Liver (tissue), 9 donors: ENCODE results near the gene AHI1. TPM values are rescaled to one million over a fixed set of nuclear protein-coding genes. Genes with fewer than 3 reads are reported as not detected.

ENCODE experiments used
- DNase-seq: peaks from one replicate; pipeline ENCODE4 v3.0.0-alpha.2; 2017; ENCODE audit warnings: low spot score
- H3K27ac ChIP-seq, 2 donors: one replicate each; pipeline ENCODE4 v1.7.0; 2013; ENCODE audit warnings: inconsistent platforms in 2 of 2, low read length in 2 of 2, control low read depth in 1 of 2, low read depth in 1 of 2, mild to moderate bottlenecking in 1 of 2
- H3K27me3 ChIP-seq, 4 donors: one replicate each; pipeline versions ENCODE4 v1.6.1 to v1.7.0; 2013; ENCODE audit warnings: low read length in 3 of 4, inconsistent platforms in 1 of 4, mild to moderate bottlenecking in 1 of 4, moderate library complexity in 1 of 4; ENCODE audit not compliant: control insufficient read depth in 4 of 4, insufficient read depth in 4 of 4
- H3K36me3 ChIP-seq, 4 donors: one replicate each; pipeline versions ENCODE4 v1.6.1 to v1.7.0; 2013; ENCODE audit warnings: low read length in 3 of 4, mild to moderate bottlenecking in 3 of 4, low read depth in 1 of 4, moderate library complexity in 1 of 4; ENCODE audit not compliant: control insufficient read depth in 4 of 4, insufficient read depth in 3 of 4
- H3K4me1 ChIP-seq, 4 donors: one replicate each; pipeline versions ENCODE4 v1.6.1 to v1.7.0; 2013; ENCODE audit warnings: low read length in 3 of 4, mild to moderate bottlenecking in 3 of 4, moderate library complexity in 1 of 4; ENCODE audit not compliant: control insufficient read depth in 4 of 4, insufficient read depth in 4 of 4
- H3K4me3 ChIP-seq, 3 donors: one replicate each; pipeline versions ENCODE4 v1.6.1 to v1.7.0; 2013; ENCODE audit warnings: low read length in 3 of 3, control low read depth in 1 of 3, low read depth in 1 of 3, mild to moderate bottlenecking in 1 of 3
- H3K9ac ChIP-seq, 2 donors: one replicate each; pipeline ENCODE4 v1.7.0; 2013; ENCODE audit warnings: low read length in 2 of 2, mild to moderate bottlenecking in 2 of 2, moderate library complexity in 2 of 2, control low read depth in 1 of 2, low read depth in 1 of 2
- H3K9me3 ChIP-seq, 4 donors: one replicate each; pipeline versions ENCODE4 v1.6.1 to v1.7.0; 2013; ENCODE audit warnings: low read length in 3 of 4; ENCODE audit not compliant: control insufficient read depth in 4 of 4
- EGR1 ChIP-seq, 2 donors: IDR thresholded peaks; 2 replicates each; pipeline ENCODE4 v1.6.1; 2016 to 2018; ENCODE audit warnings: antibody characterized with exemption in 2 of 2, low read depth in 2 of 2
- FOXA1 ChIP-seq: IDR thresholded peaks from 2 replicates; pipeline ENCODE4 v1.6.1; 2016; ENCODE audit warnings: antibody characterized with exemption
- FOXA2 ChIP-seq: IDR thresholded peaks from 2 replicates; pipeline ENCODE4 v1.6.1; 2016; ENCODE audit warnings: antibody characterized with exemption
- GABPA ChIP-seq, 2 donors: IDR thresholded peaks in 1 of 2; conservative IDR thresholded peaks in 1 of 2; 2 replicates each; pipeline ENCODE4 v1.6.1; 2016; ENCODE audit warnings: antibody characterized with exemption in 2 of 2, mild to moderate bottlenecking in 1 of 2, moderate library complexity in 1 of 2
- HNF4G ChIP-seq: IDR thresholded peaks from 2 replicates; pipeline ENCODE4 v1.6.1; 2016; ENCODE audit warnings: antibody characterized with exemption
- JUND ChIP-seq, 2 donors: IDR thresholded peaks; 2 replicates each; pipeline ENCODE4 v1.6.1; 2016; ENCODE audit warnings: antibody characterized with exemption in 2 of 2
- MAX ChIP-seq: IDR thresholded peaks from 2 replicates; pipeline ENCODE4 v1.6.1; 2016; ENCODE audit warnings: antibody characterized with exemption
- NR2F2 ChIP-seq: IDR thresholded peaks from 2 replicates; pipeline ENCODE4 v1.6.1; 2016; ENCODE audit warnings: antibody characterized with exemption
- RAD21 ChIP-seq, 2 donors: IDR thresholded peaks; 2 replicates each; pipeline ENCODE4 v1.6.1; 2016; ENCODE audit warnings: antibody characterized with exemption in 2 of 2, mild to moderate bottlenecking in 2 of 2
- RXRA ChIP-seq, 2 donors: IDR thresholded peaks; 2 replicates each; pipeline ENCODE4 v1.6.1; 2017 to 2018; ENCODE audit warnings: antibody characterized with exemption in 2 of 2, mild to moderate bottlenecking in 1 of 2
- SP1 ChIP-seq: IDR thresholded peaks from 2 replicates; pipeline ENCODE4 v1.6.1; 2018; ENCODE audit warnings: antibody characterized with exemption, mild to moderate bottlenecking
- TAF1 ChIP-seq: conservative IDR thresholded peaks from 2 replicates; pipeline ENCODE4 v1.6.1; 2016; ENCODE audit warnings: antibody characterized with exemption, mild to moderate bottlenecking
- YY1 ChIP-seq: IDR thresholded peaks from 2 replicates; pipeline ENCODE4 v1.6.1; 2016; ENCODE audit warnings: antibody characterized with exemption, mild to moderate bottlenecking
- ZBTB33 ChIP-seq: IDR thresholded peaks from 2 replicates; pipeline ENCODE4 v1.6.1; 2016; ENCODE audit warnings: antibody characterized with exemption
- WGBS: extraction: QIAGEN DNeasy Blood & Tissue Kit; methylation state at CpG from one replicate; pipeline ENCODE4 v1.1.7; 2013; 5-methylcytosine and 5-hydroxymethylcytosine counted together
- polyA plus RNA-seq, 2 donors: library from polyadenylated mRNA; stranded (reverse) in 1 of 2; unstranded in 1 of 2; fragments of 200-250 nt in 1 of 2; fragments of >200 nt in 1 of 2; fragmentation: Nextera tagmentation in 1 of 2; extraction: Ambion mirVana in 1 of 2; gene quantifications; one replicate each; pipeline versions ENCODE4 v1.2.1 to v1.2.3, GENCODE V29; 2013 to 2015
- total RNA-seq, 2 donors: library from RNA; depleted of rRNA; stranded (reverse); fragments of >200 nt; gene quantifications; one replicate each; pipeline ENCODE4 v1.2.3, GENCODE V29; 2014
- TF ChIP-seq, protein P1 (sequence below): IDR thresholded peaks from 2 replicates; pipeline ENCODE4 v1.6.1; 2016; ENCODE audit warnings: antibody characterized with exemption
- TF ChIP-seq, protein P2 (sequence below): fragments of 150-350 bp; IDR thresholded peaks from 2 replicates; pipeline ENCODE4 v1.5.1; 2017; ENCODE audit warnings: improper control_type of control experiment, low read depth, low read length; ENCODE audit not compliant: missing input control
- TF ChIP-seq, protein P3 (sequence below): IDR thresholded peaks from 2 replicates; pipeline ENCODE4 v1.6.1; 2016; ENCODE audit warnings: antibody characterized with exemption, mild to moderate bottlenecking
- donor health status: healthy.
- donor health status: healthy.
- donor health status: healthy.
- donor health status: healthy.
- donor health status: healthy.

The AHI1 gene
- total and polyA plus RNA-seq, 4 donors, result 2.0 to 14.4 (median 9.0) TPM

DNA sequence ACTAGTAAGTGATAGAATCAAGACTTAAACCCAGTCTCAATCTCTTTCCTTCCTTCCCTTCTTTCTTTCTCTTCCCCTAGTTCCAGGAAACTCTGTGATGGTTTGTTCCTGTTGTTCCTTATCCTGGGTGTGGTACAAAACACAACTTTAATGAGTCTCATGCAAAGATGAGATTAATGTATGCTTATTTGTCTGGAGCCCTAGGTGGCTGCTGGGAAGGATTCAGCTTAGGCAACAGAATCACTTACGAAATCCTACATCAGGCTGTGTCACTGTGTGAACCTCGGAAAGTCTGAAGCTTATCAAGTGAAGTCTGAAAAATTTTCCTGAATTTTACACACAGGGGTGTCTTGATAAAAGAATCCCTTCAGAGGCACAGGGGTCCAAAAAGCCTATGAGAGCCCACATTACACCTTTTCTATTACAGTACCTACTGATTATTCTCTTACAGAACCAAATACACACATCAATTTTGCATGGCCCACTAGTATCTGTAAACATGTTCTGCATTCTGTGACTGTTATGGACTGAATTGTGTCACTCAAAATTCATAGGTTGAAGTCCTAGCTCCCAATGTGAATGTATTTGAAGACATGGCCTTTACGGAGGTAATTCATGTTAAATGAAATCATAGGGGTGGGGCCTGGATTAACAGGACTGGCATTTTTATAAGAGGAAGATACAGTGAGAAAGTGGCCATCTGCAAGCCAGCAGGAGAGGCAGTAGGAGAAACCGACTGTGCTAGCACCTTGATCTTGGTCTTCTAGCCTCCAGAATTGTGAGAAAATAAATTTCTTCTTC is 171.7 kb downstream of the AHI1 start:
- WGBS, result 89% methylated on average over 4 of the region's 4 CpGs
- H3K9ac ChIP-seq, result no peak overlapping the region
- no peaks in the 10 kb centered on the region for H3K27me3 ChIP-seq
- no peak for DNase-seq
- H3K4me1 ChIP-seq, result no peaks in the 10 kb centered on the region
- H3K9me3 ChIP-seq, result no peaks in the 10 kb centered on the region
- TF ChIP-seq GABPA (IDR thresholded peaks at IDR 0.05 in 1 of 2, conservative IDR thresholded peaks at IDR 0.05 in 1 of 2), result no peak
- no peak for TF ChIP-seq NR2F2
- no peak for TF ChIP-seq ZBTB33
- TF ChIP-seq SP1, result no peak
- TF ChIP-seq YY1, result no peak
- no peak for TF ChIP-seq JUND (IDR thresholded peaks at IDR 0.05)
- TF ChIP-seq, protein P1, sequence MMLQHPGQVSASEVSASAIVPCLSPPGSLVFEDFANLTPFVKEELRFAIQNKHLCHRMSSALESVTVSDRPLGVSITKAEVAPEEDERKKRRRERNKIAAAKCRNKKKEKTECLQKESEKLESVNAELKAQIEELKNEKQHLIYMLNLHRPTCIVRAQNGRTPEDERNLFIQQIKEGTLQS, result no peak
- TF ChIP-seq, protein P2, sequence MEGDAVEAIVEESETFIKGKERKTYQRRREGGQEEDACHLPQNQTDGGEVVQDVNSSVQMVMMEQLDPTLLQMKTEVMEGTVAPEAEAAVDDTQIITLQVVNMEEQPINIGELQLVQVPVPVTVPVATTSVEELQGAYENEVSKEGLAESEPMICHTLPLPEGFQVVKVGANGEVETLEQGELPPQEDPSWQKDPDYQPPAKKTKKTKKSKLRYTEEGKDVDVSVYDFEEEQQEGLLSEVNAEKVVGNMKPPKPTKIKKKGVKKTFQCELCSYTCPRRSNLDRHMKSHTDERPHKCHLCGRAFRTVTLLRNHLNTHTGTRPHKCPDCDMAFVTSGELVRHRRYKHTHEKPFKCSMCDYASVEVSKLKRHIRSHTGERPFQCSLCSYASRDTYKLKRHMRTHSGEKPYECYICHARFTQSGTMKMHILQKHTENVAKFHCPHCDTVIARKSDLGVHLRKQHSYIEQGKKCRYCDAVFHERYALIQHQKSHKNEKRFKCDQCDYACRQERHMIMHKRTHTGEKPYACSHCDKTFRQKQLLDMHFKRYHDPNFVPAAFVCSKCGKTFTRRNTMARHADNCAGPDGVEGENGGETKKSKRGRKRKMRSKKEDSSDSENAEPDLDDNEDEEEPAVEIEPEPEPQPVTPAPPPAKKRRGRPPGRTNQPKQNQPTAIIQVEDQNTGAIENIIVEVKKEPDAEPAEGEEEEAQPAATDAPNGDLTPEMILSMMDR, result no peak
- TF ChIP-seq EGR1 (IDR thresholded peaks at IDR 0.05; ENCODE audit: low read depth in 2 of 2), result no peak
- TF ChIP-seq RAD21 (IDR thresholded peaks at IDR 0.05), result no peak
- TF ChIP-seq HNF4G, result no peak
- no peak overlapping the region for H3K27ac ChIP-seq
- H3K4me3 ChIP-seq, result no peak overlapping the region
- H3K36me3 ChIP-seq, result no peaks in the 10 kb centered on the region

DNA sequence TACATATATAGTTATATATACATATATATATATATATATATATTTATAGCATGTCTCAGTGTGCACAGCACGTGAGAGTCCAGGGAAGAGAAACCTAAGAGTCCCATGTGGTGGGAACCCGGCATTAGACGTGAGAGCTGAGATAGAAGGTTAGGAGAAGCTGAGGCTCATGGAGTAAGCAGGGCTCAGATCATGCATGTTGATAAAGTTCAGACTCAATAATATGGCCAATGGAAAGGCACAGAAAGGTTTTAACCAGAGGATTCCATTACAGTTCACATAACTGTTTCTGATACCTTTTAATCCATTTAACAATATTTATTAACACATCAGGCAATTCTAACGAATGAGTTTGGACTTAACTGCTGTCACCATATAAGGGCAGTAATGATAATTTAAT is 173.0 kb downstream of the AHI1 start:
- no peaks in the 10 kb centered on the region for H3K36me3 ChIP-seq
- no peaks in the 10 kb centered on the region for H3K4me1 ChIP-seq
- no peak overlapping the region for H3K4me3 ChIP-seq
- TF ChIP-seq, protein P3, sequence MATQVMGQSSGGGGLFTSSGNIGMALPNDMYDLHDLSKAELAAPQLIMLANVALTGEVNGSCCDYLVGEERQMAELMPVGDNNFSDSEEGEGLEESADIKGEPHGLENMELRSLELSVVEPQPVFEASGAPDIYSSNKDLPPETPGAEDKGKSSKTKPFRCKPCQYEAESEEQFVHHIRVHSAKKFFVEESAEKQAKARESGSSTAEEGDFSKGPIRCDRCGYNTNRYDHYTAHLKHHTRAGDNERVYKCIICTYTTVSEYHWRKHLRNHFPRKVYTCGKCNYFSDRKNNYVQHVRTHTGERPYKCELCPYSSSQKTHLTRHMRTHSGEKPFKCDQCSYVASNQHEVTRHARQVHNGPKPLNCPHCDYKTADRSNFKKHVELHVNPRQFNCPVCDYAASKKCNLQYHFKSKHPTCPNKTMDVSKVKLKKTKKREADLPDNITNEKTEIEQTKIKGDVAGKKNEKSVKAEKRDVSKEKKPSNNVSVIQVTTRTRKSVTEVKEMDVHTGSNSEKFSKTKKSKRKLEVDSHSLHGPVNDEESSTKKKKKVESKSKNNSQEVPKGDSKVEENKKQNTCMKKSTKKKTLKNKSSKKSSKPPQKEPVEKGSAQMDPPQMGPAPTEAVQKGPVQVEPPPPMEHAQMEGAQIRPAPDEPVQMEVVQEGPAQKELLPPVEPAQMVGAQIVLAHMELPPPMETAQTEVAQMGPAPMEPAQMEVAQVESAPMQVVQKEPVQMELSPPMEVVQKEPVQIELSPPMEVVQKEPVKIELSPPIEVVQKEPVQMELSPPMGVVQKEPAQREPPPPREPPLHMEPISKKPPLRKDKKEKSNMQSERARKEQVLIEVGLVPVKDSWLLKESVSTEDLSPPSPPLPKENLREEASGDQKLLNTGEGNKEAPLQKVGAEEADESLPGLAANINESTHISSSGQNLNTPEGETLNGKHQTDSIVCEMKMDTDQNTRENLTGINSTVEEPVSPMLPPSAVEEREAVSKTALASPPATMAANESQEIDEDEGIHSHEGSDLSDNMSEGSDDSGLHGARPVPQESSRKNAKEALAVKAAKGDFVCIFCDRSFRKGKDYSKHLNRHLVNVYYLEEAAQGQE, result no peak
- TF ChIP-seq YY1 (no peak), TAF1 (no peak), GABPA (IDR thresholded peaks at IDR 0.05 in 1 of 2, conservative IDR thresholded peaks at IDR 0.05 in 1 of 2) (no peak), JUND (IDR thresholded peaks at IDR 0.05) (no peak), ZBTB33 (no peak), MAX (no peak), FOXA1 (no peak), FOXA2 (no peak), HNF4G (no peak), RXRA (IDR thresholded peaks at IDR 0.05) (no peak)
- TF ChIP-seq, protein P2, result no peak
- no peaks in the 10 kb centered on the region for H3K27me3 ChIP-seq
- no peak overlapping the region for H3K27ac ChIP-seq
- no peak for DNase-seq
- 96% methylated on average over 4 of the region's 4 CpGs for WGBS
- no peaks in the 10 kb centered on the region for H3K9me3 ChIP-seq
- H3K9ac ChIP-seq, result no peak overlapping the region
